GM18511 (cell line): ENCODE measurements around the gene RERE.
"Not testable (repeated sequence)": the region's sequence is repeated elsewhere in the genome, so short reads cannot be mapped to it uniquely, and the experiment has no call there.

Experiments used
- ATAC-seq: cut with Tn5 transposase; IDR thresholded peaks from one replicate; pipeline ENCODE4 v1.9.1; 2021; ENCODE audit warnings: mild to moderate bottlenecking, moderate library complexity; ENCODE audit not compliant: unreplicated experiment

RERE gene

GRCh38 chr1:8396083-8396785 lies 421.2 kb downstream of the RERE start:
- ATAC-seq, result no peak

- no peak for ATAC-seq
These were observed 422.0 kb downstream of the RERE start for GRCh38 chr1:8395433-8395866.

- no peak for ATAC-seq
These were observed 422.8 kb downstream of the RERE start for GRCh38 chr1:8394456-8395321.

GRCh38 chr1:8392522-8392921 lies 424.9 kb downstream of the RERE start:
- ATAC-seq, result no peak

GRCh38 chr1:8390707-8391106 lies 426.7 kb downstream of the RERE start:
- no peak for ATAC-seq

GRCh38 chr1:8389958-8390535 lies 427.4 kb downstream of the RERE start:
- no peak for ATAC-seq

GRCh38 chr1:8388732-8389562 lies 428.5 kb downstream of the RERE start:
- no peak for ATAC-seq

- no peak for ATAC-seq
These were observed 431.2 kb downstream of the RERE start for GRCh38 chr1:8386247-8386646.

GRCh38 chr1:8384577-8384976 lies 432.9 kb downstream of the RERE start:
- no peak for ATAC-seq

GRCh38 chr1:8384088-8384487 lies 433.4 kb downstream of the RERE start:
- ATAC-seq, result no peak

- ATAC-seq, result no peak
These were observed 434.6 kb downstream of the RERE start for GRCh38 chr1:8382608-8383505.

- no peak for ATAC-seq
These were observed 435.4 kb downstream of the RERE start for GRCh38 chr1:8382051-8382505.

- ATAC-seq, result no peak
These were observed 435.8 kb downstream of the RERE start for GRCh38 chr1:8381618-8382017.

- not testable (repeated sequence) for ATAC-seq
These were observed 437.1 kb downstream of the RERE start for GRCh38 chr1:8380310-8380709.

GRCh38 chr1:8379513-8380186 lies 437.8 kb downstream of the RERE start:
- no peak for ATAC-seq

GRCh38 chr1:8378981-8379470 lies 438.4 kb downstream of the RERE start:
- no peak for ATAC-seq

- no peak for ATAC-seq
These were observed 439.3 kb downstream of the RERE start for GRCh38 chr1:8378178-8378577.

GRCh38 chr1:8377271-8377981 lies 440.0 kb downstream of the RERE start:
- ATAC-seq, result no peak
